HG03565 (cell line): ENCODE results near the gene AMHR2.

Experiments used
- ATAC-seq: cut with Tn5 transposase; IDR thresholded peaks from one replicate; pipeline ENCODE4 v1.9.1; 2021; ENCODE audit warnings: mild to moderate bottlenecking, moderate library complexity; ENCODE audit not compliant: unreplicated experiment

AMHR2 gene

GRCh38 chr12:53478865-53479264, 55.2 kb downstream of the AMHR2 start:
- ATAC-seq, result no peak

- ATAC-seq, result no peak
Measured at GRCh38 chr12:53479331-53479730, 55.7 kb downstream of the AMHR2 start.

- no peak for ATAC-seq
Measured at GRCh38 chr12:53480491-53481442, 57.1 kb downstream of the AMHR2 start.
